NB4 (cell line): Measurements from ENCODE around the gene MYO1E.

Experiments
- DNase-seq: peaks from one replicate; pipeline ENCODE4 v3.0.0; 2010; ENCODE audit warnings: low read depth
- H3K4me3 ChIP-seq: one replicate; pipeline ENCODE4 v1.5.1; 2011; ENCODE audit warnings: mild to moderate bottlenecking, low read depth, low read length, moderate library complexity
- MAX ChIP-seq: IDR thresholded peaks from 2 replicates; pipeline ENCODE4 v1.6.1; 2011; ENCODE audit warnings: low read depth, low read length
- MYC ChIP-seq: IDR thresholded peaks from 2 replicates; pipeline ENCODE4 v1.6.1; 2011; ENCODE audit warnings: low read depth, low read length
- POLR2A ChIP-seq: IDR thresholded peaks from 2 replicates; pipeline ENCODE4 v1.6.1; 2011; ENCODE audit warnings: mild to moderate bottlenecking; ENCODE audit not compliant: insufficient read length; ENCODE audit errors: extremely low read depth
- TF ChIP-seq, protein P1 (sequence below): IDR thresholded peaks from one replicate; pipeline ENCODE4 v1.5.1; 2012; ENCODE audit warnings: low read depth, low read length

The MYO1E gene

GRCh38 chr15:59352683-59353082, 20.0 kb downstream of the MYO1E start:
- no peak for DNase-seq
- no peak overlapping the region for H3K4me3 ChIP-seq
- TF ChIP-seq MYC (no peak), POLR2A (no peak), MAX (no peak)
- TF ChIP-seq, protein P1, sequence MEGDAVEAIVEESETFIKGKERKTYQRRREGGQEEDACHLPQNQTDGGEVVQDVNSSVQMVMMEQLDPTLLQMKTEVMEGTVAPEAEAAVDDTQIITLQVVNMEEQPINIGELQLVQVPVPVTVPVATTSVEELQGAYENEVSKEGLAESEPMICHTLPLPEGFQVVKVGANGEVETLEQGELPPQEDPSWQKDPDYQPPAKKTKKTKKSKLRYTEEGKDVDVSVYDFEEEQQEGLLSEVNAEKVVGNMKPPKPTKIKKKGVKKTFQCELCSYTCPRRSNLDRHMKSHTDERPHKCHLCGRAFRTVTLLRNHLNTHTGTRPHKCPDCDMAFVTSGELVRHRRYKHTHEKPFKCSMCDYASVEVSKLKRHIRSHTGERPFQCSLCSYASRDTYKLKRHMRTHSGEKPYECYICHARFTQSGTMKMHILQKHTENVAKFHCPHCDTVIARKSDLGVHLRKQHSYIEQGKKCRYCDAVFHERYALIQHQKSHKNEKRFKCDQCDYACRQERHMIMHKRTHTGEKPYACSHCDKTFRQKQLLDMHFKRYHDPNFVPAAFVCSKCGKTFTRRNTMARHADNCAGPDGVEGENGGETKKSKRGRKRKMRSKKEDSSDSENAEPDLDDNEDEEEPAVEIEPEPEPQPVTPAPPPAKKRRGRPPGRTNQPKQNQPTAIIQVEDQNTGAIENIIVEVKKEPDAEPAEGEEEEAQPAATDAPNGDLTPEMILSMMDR, result no peak

DNA sequence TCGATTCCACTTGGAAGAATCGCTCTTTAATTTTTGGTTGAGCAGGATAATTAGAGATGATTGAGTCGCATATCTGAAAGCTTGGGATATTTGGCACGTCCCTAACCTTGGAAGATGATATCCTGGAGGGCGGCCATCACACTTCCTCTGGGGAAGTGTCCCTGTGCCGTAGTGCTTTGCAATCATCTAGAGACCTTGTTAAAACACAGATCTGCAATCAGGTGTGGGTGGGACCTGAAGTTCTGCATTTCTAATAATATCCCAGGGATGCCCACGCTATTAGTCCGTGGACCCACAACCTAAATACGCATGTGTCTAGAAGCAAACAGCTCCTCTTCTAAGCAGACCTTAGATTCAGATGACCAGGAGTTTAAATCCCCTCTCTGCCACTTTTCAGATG, 20.5 kb downstream of the MYO1E start:
- TF ChIP-seq MAX, result no peak
- TF ChIP-seq, protein P1, result no peak
- TF ChIP-seq POLR2A, result no peak
- DNase-seq, result no peak
- no peak overlapping the region for H3K4me3 ChIP-seq

DNA sequence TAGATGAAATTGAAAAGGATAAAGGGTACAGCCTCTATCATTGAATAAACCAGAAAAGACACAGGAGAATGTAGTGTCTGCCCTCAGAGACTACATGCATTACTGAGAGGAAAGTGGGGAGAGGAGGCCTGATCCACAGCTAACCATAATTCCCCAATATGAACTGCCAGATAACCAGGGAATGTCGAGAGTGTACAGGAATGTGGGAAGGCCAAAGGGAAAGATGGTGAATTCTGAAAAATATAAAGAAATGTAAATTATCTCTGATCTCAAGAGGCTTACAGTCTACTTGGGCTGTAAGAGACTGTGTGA, 22.3 kb downstream of the MYO1E start:
- TF ChIP-seq, protein P1, result no peak
- TF ChIP-seq MAX (no peak), POLR2A (no peak), MYC (no peak)
- no peak overlapping the region for H3K4me3 ChIP-seq
- DNase-seq, result no peak

DNA sequence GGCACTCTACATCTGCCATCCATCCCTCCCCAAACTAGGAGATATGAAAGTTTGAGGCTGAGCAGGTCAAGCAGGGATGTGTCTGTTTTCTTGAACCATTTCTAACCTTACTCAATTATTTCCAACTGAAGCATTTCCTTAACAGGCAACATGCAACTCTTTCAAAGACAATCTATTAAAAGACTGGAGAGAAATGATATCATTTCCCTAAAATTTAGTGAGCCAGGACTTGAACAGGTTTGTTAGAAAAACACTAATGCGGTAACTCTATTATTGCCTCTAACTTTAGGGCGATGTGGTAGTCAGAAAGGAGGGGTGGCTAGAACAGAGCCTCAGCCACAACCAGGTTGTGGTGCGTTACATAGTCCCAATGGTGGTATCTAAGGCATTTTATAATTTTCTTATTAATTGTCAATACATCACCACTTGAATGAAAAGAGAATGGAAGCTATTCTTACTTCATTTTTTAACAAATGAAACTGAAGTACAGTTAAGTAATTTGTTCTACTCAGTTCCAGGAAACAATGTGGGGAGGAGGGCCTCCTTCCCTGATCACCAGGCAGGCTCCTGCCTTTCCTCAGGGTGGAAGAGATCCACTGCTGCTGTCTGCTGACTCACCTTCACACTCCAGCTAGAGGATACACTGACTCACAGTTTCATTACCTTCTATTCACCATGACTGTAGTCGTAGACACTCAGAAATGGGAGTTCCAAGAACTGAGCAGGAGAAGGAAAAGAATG, 22.8 kb downstream of the MYO1E start:
- TF ChIP-seq, protein P1, result no peak
- TF ChIP-seq MYC (no peak), MAX (no peak), POLR2A (no peak)
- peak; percentile 6 for DNase-seq
- no peak overlapping the region for H3K4me3 ChIP-seq

DNA sequence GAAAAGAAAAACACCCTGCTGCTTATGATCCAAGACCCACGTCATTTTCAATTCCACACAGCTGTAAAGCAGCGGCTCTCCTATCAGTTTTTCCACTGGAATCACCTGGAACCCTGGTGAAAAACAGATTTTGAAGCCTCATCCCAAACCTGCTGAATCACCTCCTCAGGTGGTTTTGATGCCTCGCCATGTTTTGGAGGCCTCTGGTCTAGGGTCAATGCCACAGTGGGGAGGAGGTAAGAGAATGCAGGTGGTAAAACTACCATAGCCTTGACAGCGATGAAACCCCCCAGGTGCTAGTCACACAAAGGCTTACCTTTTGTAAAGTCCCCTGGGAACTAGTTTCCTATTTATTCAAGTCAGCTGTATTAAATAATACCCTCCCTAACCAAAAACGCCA, 24.8 kb downstream of the MYO1E start:
- no peak for TF ChIP-seq POLR2A
- no peak for TF ChIP-seq MYC
- TF ChIP-seq, protein P1, result no peak
- TF ChIP-seq MAX, result no peak
- no peak for DNase-seq
- no peak overlapping the region for H3K4me3 ChIP-seq

GRCh38 chr15:59346951-59347350, 25.7 kb downstream of the MYO1E start:
- H3K4me3 ChIP-seq, result no peak overlapping the region
- DNase-seq, result no peak
- TF ChIP-seq, protein P1, result no peak
- no peak for TF ChIP-seq MYC
- TF ChIP-seq POLR2A, result no peak
- TF ChIP-seq MAX, result no peak
